Measurements from ENCODE around the gene CIROP. TPM values are rescaled to one million over a fixed set of nuclear protein-coding genes. Genes with fewer than 3 reads are reported as not detected.

Gene CIROP
- total RNA-seq, 1 experiment from 2014 or later: 0.11 TPM

GRCh38 chr14:23071244-23071920, 33.4 kb downstream of the CIROP start (continued):
- no peak for TF ChIP-seq IRF1 (CRISPR knock-in tag; IDR thresholded peaks at IDR 0.05)
- no peak for TF ChIP-seq SMAD4 (CRISPR knock-in tag; IDR thresholded peaks at IDR 0.05)
- TF ChIP-seq TP53 (CRISPR knock-in tag; IDR thresholded peaks at IDR 0.05): no peak
- 0 out of 2 replicates have a peak, but pooled peaks have one; percentile 47 for TF ChIP-seq ZNF121 (CRISPR knock-in tag; IDR thresholded peaks at IDR 0.05)

- TF ChIP-seq JUN (CRISPR knock-in tag; IDR thresholded peaks at IDR 0.05): no peak
- Mint-ChIP-seq H3K36me3 (peaks cover 70% of the 10 kb centered on the region), H3K27me3 (ENCODE audit: low read depth) (no peaks in the 10 kb centered on the region), H3K27ac (peak overlapping the region; percentile 96), H3K4me3 (peak overlapping the region; percentile 95), H3K9me3 (no peaks in the 10 kb centered on the region), H3K4me1 (peaks cover 38% of the 10 kb centered on the region)
- ChIA-PET CTCF (interaction anchor here (0.7 to 4.6 kb wide), 12 partner anchors 13 to 224 kb away, joined by 3 to 49 read pairs (median 4); partner anchors contain the start of genes ACIN1, C14orf119 and CDH24), POLR2A (interaction anchor here (2.3 kb wide), 1 partner anchor 12 kb away, joined by 6 read pairs; no protein-coding TSS in a partner anchor)
- DNase-seq (ENCODE audit: low spot score): no peak
- no peak for ATAC-seq
Observed at GRCh38 chr14:23070262-23071129, 34.3 kb downstream of the CIROP start.

- peaks cover 71% of the 10 kb centered on the region for H3K36me3 Mint-ChIP-seq
- no peaks in the 10 kb centered on the region for H3K27me3 Mint-ChIP-seq (ENCODE audit: low read depth)
- ATAC-seq (no peak), DNase-seq (ENCODE audit: low spot score) (no peak)
- H3K9me3 Mint-ChIP-seq: no peaks in the 10 kb centered on the region
- ChIA-PET CTCF (interaction anchor here (0.6 to 4.6 kb wide), 91 partner anchors 8 to 399 kb away, joined by 3 to 160 read pairs (median 6); partner anchors contain the start of genes ACIN1, AJUBA, BCL2L2 and C14orf119), POLR2A (interaction anchor here (0.6 to 2.0 kb wide), 4 partner anchors 11 to 1515 kb away, joined by 3 to 12 read pairs (median 8); partner anchors contain the start of genes ACIN1 and C14orf119)
- peaks cover 38% of the 10 kb centered on the region for H3K4me1 Mint-ChIP-seq
- H3K27ac Mint-ChIP-seq: peak overlapping the region; percentile 71
- TF ChIP-seq ZBTB21 (CRISPR knock-in tag; IDR thresholded peaks at IDR 0.05; ENCODE audit: borderline replicate concordance): no peak
- no peak for TF ChIP-seq ZNF219 (CRISPR knock-in tag; IDR thresholded peaks at IDR 0.05; ENCODE audit: borderline replicate concordance)
- no peak for TF ChIP-seq ZNF416 (CRISPR knock-in tag; IDR thresholded peaks at IDR 0.05)
- TF ChIP-seq ERG (CRISPR knock-in tag; IDR thresholded peaks at IDR 0.05): no peak
- no peak for TF ChIP-seq OVOL2 (CRISPR knock-in tag; IDR thresholded peaks at IDR 0.05; ENCODE audit: borderline replicate concordance)
- no peak for TF ChIP-seq ARID4B (CRISPR knock-in tag; IDR thresholded peaks at IDR 0.05; ENCODE audit: borderline replicate concordance)
- no peak for TF ChIP-seq MAX (CRISPR knock-in tag; IDR thresholded peaks at IDR 0.05)
- no peak for TF ChIP-seq ZNF317 (CRISPR knock-in tag; IDR thresholded peaks at IDR 0.05; ENCODE audit: borderline replicate concordance, low read depth)
- TF ChIP-seq ATF3 (CRISPR knock-in tag; conservative IDR thresholded peaks at IDR 0.05): no peak
- TF ChIP-seq CBFB (CRISPR knock-in tag; IDR thresholded peaks at IDR 0.05; ENCODE audit: low read depth): no peak
- TF ChIP-seq ZNF425 (CRISPR knock-in tag; conservative IDR thresholded peaks at IDR 0.05): no peak
- no peak for TF ChIP-seq GABPB1 (CRISPR knock-in tag; IDR thresholded peaks at IDR 0.05)
- H3K4me3 Mint-ChIP-seq: peak overlapping the region; percentile 95
Observed at GRCh38 chr14:23069413-23069806, 35.4 kb downstream of the CIROP start.

Data from WTC11 (cell line).